Adrenal gland (tissue), 5 donors: ENCODE results near the gene PARD3B.

ENCODE experiments used
- CTCF ChIP-seq, 6 experiments: fragments of 450-650 bp in 4 of 6; fragments of 200-600 bp in 2 of 6; sonication (generic) in 1 of 6; IDR thresholded peaks; 1 replicate in 5 of 6; 2 replicates in 1 of 6; pipeline versions ENCODE4 v1.5.1 to v1.8.0; 2016 to 2021; ENCODE audit warnings: antibody characterized with exemption in 6 of 6, mild to moderate bottlenecking in 2 of 6, moderate library complexity in 1 of 6
- POLR2A ChIP-seq, 2 donors: fragments of 450-650 bp; IDR thresholded peaks; one replicate each; pipeline ENCODE4 v1.6.1; 2017; ENCODE audit warnings: antibody characterized with exemption in 2 of 2, mild to moderate bottlenecking in 2 of 2, moderate library complexity in 1 of 2
- donor health status: DM: no; HTN: no; CAD: no.

GRCh38 chr2:205045706-205046105 lies 500.4 kb downstream of the PARD3B start:
- TF ChIP-seq POLR2A (IDR thresholded peaks at IDR 0.05) (no peak), CTCF (IDR thresholded peaks at IDR 0.05) (no peak)
